HG02981 (cell line): ENCODE data around the gene JAK1.

Experiments
- ATAC-seq: cut with Tn5 transposase; IDR thresholded peaks from one replicate; pipeline ENCODE4 v1.9.1; 2021; ENCODE audit warnings: mild to moderate bottlenecking, moderate library complexity; ENCODE audit not compliant: unreplicated experiment

Gene JAK1

DNA sequence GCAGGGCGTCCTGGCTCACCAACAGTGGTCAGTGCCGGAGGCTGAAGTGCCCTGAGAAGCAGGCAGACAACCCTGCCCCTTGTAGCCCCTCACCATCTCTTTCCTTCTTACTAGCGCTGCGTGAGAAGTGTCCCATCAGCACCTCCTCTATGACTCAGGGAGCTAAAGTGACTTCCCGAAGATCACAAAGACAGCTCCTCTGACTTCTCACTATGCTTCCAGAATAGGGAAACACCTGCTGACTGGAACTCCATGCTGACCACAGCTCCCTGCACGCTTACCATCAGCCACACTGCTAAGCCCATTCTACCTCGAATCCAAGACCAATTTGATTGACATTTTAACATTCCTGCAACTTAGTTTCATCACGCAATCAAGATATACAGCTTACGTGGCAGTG, 92.8 kb downstream of the JAK1 start:
- no peak for ATAC-seq

DNA sequence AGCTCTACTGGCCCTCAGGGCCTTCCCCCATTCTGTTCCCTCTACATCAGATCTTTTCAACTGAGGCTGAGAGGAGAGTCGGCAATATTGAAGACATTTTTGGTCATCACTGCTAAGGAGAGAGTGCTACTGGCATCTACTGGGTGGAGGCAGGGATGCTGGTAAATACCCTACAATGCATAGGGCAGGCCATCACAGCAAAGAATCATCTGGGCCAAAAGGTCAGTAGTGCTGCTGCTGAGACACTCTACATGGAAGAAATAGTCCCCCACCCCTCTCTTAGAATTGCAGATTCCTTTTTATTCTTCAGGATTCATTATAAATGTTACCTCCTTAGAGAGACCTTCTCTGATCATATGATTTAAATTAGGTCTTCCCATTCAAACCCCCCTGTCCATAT, 94.3 kb downstream of the JAK1 start:
- ATAC-seq: no peak

DNA sequence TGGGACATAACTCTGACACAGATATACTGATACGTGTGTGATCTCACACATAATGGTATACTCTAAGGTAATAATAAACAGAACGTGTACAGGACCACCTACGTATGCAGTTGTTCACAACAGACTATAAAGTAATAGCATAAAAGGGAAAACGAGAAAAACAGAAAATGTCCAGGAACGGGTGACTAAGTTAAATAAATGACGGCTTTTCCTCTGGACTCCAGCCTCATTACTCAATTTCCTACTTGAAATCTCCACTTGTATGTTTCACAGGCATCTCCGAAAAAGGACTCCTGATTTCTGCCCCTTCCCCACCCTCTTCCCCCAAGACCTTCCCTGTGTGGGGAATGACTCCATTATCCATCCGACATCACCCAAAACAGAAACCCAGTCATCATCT, 95.1 kb downstream of the JAK1 start:
- no peak for ATAC-seq

- no peak for ATAC-seq
Measured at GRCh38 chr1:64867266-64867665, 99.1 kb downstream of the JAK1 start.

DNA sequence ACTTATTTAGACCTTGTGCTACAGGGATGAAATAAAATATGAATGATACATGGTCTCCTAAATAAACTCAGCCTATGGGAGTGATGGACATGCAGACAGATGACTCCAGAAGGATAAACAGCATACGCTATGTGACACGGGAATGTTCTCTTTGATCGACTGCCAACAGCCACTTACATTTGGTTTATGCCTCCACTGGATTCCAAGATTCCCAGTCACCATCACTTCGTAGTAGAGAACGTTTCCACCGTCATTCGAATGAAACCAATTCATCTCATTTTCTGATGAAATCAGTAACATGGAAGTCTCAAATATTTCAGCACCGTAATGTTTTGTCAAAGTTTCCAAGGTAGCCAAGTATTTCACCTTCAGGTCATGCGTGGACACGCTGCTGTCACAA, 99.7 kb downstream of the JAK1 start:
- no peak for ATAC-seq

- no peak for ATAC-seq
Measured at GRCh38 chr1:64865105-64865757, 101.1 kb downstream of the JAK1 start.

GRCh38 chr1:64864018-64864940, 102.1 kb downstream of the JAK1 start:
- peak; percentile 100 for ATAC-seq

DNA sequence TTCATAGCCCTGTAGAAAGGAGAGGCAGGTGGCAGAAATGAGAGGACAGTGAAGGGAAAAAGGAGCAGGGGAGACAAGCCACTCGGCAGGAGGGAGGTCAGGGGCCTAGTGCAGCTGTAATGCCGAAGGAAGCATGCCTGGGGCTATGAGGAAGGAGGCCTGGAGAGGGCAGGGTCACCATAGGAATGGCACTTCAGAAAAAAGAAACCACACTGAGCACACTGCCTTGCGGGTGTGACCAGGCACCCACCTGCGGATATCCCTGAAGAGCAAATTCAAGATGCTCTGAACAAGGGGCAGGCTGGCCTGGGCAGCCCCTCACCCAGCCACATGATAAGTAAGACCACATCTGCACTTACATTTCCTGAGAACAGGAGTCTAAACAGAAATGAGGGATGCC, 104.7 kb downstream of the JAK1 start:
- ATAC-seq: no peak

DNA sequence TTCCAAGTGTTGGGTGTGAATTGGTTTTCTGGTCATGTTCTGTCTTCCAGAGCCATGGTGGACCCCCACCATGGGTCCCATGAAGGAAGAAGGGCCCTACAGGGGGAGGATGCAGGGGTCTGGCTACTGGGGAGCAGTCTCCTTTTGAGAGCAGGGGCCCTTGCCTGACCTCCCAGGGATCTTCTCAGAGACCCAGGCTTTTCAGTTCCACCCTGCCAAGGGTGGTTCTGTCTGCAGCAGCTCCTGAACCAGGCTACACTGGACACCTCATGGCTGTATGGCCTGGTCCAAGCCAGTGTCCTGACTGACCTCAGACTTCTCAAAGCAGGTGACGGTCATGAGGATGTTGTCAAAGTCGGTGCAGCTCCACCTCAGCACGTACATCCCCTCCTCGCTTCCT, 109.0 kb downstream of the JAK1 start:
- ATAC-seq: no peak

DNA sequence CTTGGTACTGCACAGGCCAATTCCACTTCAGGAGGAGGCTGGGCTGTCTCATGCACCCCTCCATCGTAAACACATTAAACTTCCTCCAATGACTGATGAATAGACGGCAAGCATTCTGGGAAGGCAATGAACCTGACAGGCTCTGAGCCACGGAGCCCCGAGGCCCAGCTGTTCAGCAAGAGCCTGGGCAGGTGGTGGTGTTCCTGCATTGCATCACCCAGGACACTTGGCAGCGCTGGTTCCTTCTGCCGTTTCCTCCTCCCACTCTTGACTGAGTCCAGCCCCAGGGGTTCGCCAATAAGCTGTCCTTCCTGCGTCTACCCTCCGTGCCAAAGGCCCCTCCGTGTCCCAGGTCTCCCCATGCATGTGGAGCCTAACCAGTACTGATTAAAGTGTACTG, 109.8 kb downstream of the JAK1 start:
- no peak for ATAC-seq

GRCh38 chr1:64855557-64855956, 110.8 kb downstream of the JAK1 start:
- no peak for ATAC-seq

DNA sequence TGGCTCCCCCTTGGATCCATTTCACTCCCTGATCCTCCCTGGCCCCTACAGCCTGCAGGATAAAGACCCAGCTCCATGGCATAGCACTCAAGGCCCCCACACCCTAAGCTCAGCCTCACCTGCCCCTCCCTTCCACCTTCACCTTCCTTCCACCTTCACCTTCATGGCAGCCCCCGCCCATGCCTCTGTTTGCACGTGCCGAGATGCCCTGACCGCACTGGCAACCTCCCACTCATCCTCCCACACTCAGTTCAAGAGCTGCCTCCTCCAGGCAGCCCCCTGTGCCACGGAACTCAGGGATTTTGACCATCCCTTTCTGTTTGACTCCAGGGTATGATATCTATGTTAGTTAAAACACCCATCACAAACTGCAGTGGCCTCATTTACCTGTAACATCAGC, 111.7 kb downstream of the JAK1 start:
- ATAC-seq: no peak

- no peak for ATAC-seq
Measured at GRCh38 chr1:64851664-64852063, 114.7 kb downstream of the JAK1 start.

- ATAC-seq: no peak
Measured at GRCh38 chr1:64850846-64851245, 115.5 kb downstream of the JAK1 start.

DNA sequence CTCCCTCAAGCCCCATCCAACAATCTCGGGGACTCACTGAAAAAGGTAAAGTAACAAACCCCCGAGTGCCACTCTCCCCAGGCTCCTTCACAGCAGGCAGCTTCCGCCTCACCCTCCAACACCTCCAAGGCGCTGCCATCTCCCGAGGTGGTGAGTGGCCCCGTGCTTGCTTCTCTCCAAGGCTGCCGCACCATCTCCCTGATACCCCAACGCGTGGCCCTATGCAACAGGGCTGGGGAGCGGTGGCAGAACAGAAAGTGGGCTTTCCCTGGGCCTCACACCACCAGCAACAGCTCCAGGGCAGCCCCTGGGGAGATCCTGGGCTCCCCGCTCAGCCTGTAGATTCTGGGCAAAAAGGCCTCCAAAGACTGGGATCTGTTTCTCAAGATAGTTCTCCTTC, 116.4 kb downstream of the JAK1 start:
- no peak for ATAC-seq

DNA sequence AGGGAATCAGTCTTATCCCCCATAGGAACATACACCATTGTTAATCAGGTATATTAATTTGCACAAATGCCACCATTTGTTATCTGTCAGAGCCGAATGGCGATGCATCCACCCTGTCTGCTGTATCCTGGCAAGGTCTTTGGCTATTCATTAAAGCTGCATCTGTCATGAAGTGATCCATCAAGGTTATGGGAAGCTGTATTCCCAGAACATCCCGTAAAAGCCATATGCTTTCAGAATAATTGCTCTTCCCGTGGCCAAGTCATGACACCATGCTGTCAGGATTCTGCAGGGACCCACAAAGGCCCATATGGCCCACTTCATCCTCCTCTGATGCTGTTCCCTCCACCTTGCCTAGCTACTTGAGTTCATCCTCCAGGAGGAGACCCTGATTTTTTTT, 117.5 kb downstream of the JAK1 start:
- ATAC-seq: no peak

- no peak for ATAC-seq
Measured at GRCh38 chr1:64848136-64848535, 118.2 kb downstream of the JAK1 start.

DNA sequence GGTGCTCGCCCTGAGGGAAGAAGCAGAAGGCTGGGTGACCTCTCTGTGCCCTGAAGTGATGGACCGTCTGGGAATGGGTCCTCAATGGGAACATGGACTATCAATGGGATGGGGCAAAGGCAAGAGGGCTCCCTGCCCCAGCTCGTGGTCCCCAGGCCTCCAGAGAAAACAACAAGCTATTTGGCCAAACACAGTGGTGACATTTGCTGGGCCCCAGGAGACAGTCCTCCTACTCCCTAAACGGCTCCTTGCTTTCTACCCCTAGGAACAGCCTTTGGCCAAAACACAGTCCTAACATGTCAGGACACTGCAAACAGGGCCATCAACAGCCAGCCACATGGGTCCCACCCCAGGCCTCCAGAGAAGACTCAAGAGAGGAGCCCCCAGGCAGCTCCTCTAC, 118.7 kb downstream of the JAK1 start:
- ATAC-seq: no peak

DNA sequence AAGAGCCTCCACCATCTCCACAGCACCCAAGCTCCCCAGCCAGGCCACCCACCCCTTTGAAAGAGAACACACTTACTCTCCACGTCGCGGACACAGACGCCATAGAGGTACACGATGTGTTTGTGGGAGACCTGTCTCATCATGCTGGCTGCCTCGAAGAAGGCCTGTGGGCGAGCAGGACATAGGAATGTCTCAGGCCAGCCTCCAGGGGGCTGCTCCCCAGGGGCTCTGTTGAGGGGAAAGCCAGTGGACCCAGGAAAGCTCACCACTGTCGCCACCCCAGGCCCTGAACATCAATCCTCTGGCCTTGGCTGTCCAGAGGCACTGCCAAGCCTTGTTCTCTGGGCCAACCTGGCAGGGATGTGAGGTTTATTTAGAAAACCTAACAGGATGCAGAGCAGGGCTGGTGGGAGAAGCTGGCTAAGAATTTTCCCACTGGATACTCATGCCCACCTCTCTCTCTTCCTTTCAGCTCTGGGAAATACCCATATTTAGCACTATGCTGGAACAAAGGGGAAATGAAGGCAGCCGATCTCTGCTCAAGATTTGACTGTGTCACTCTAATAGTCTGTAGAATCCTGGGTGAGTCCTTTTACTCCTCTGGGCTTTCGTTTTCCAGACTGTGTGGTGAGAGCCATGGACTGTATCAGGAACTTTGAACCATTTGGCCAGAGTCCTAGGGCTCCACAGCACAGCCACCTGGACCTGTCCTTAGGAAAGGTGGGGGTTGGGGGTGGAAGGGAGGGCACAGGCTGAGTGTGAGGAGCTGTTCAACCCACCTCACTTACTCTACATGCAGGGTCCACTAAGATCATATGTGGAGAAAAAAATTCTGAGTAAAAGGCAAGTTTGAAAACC, 119.5 kb downstream of the JAK1 start:
- ATAC-seq: no peak

DNA sequence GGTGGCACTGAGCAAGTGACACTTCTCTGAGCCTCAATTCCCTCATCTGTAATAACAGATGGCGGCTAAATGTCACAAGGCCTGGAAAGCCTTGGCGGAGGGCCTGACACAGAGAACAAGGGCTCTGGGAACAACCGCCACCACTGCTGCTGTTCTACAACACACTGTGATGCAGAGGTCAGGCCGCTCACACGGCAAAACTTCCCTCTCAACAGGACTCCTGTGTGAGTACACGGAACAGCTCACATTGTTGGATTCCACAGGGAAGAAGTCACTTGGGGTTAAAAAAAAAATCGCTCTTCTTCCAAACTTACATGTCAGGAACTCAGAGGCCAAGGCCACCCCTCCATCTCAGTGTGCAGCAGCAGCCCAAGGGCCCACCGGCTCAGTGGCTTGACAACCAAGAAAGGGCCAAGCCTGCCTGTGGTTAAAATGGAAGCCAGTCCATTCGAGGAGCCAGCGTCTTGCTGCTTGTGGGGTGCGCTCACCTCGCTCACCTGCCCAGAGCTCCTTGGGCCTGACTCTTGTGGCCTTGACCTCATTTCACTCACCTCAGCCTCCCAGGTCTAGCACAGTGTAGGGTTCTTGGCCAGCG, 120.4 kb downstream of the JAK1 start:
- ATAC-seq: no peak

GRCh38 chr1:64844609-64845008, 121.7 kb downstream of the JAK1 start:
- no peak for ATAC-seq
